H1 (cell line): Measurements from ENCODE around the gene KCNMA1. TPM values are rescaled to one million over a fixed set of nuclear protein-coding genes. Genes with fewer than 3 reads are reported as not detected.

Experiments
- CTCF ChIA-PET: fragments of 300-600 bp; sonication (Branson Sonifier 250); formaldehyde crosslinking; loops from one replicate; lab custom pipeline; 2021; ENCODE audit not compliant: partially characterized antibody; lab: Charles Lee
- POLR2A ChIA-PET: fragments of 300-600 bp; sonication (Branson Sonifier 250); formaldehyde crosslinking; loops from one replicate; lab custom pipeline; 2021; ENCODE audit warnings: inconsistent platforms; ENCODE audit not compliant: partially characterized antibody; lab: Charles Lee
- DNase-seq, 2 experiments: peaks; one replicate each; pipeline versions ENCODE4 v3.0.0 to v3.0.0-alpha.2; 2010 to 2022; ENCODE audit warnings: low spot score in 2 of 2, low read depth in 1 of 2, mixed read lengths in 1 of 2
- FAIRE-seq: peaks from 2 replicates; lab custom pipeline; 2011; peaks lifted over from hg19 to GRCh38; lab: Jason Lieb, UNC
- H2AFZ ChIP-seq: 2 replicates; pipeline ENCODE4 v1.8.1; 2012; ENCODE audit warnings: low read length, inconsistent platforms
- H2AK5ac ChIP-seq: 2 replicates; pipeline ENCODE4 v1.6.1; 2013; ENCODE audit warnings: low read depth, low read length
- H2BK120ac ChIP-seq: replicated peaks from 2 replicates; pipeline ENCODE3; 2013; ENCODE audit warnings: low read depth, low read length, inconsistent platforms
- H2BK12ac ChIP-seq: 2 replicates; pipeline ENCODE4 v1.6.1; 2013; ENCODE audit warnings: low read depth, low read length
- H2BK15ac ChIP-seq: 2 replicates; pipeline ENCODE4 v1.6.1; 2013; ENCODE audit warnings: low read length
- H2BK20ac ChIP-seq: 2 replicates; pipeline ENCODE4 v1.6.1; 2013; ENCODE audit warnings: low read length
- H2BK5ac ChIP-seq: 2 replicates; pipeline ENCODE4 v1.6.1; 2013; ENCODE audit warnings: low read depth, low read length
- H3K14ac ChIP-seq: 2 replicates; pipeline ENCODE4 v1.6.1; 2013; ENCODE audit warnings: inconsistent platforms; ENCODE audit not compliant: insufficient read length
- H3K18ac ChIP-seq: 2 replicates; pipeline ENCODE4 v1.6.1; 2013; ENCODE audit warnings: low read length; ENCODE audit errors: extremely low read depth
- H3K23ac ChIP-seq: 2 replicates; pipeline ENCODE4 v1.6.1; 2013; ENCODE audit warnings: inconsistent platforms; ENCODE audit not compliant: insufficient read length
- H3K23me2 ChIP-seq: 2 replicates; pipeline ENCODE4 v1.6.1; 2013; ENCODE audit warnings: low read depth, low read length
- H3K27ac ChIP-seq: 2 replicates; pipeline ENCODE4 v1.6.1; 2011; ENCODE audit warnings: low read depth, low read length, inconsistent platforms
- H3K27me3 ChIP-seq, 4 experiments: replicated peaks in 1 of 4; 1 replicate in 1 of 4; 2 replicates in 3 of 4; pipeline versions ENCODE4 v1.6.1 to v1.8.1; 2011 to 2013; ENCODE audit warnings: low read length in 3 of 4, mild to moderate bottlenecking in 3 of 4, inconsistent platforms in 2 of 4, mixed read lengths in 2 of 4, moderate library complexity in 1 of 4; ENCODE audit not compliant: control insufficient read depth in 3 of 4, insufficient read depth in 3 of 4; ENCODE audit errors: extremely low read depth in 1 of 4
- H3K36me3 ChIP-seq, 4 experiments: 2 replicates each; pipeline versions ENCODE4 v1.6.1 to v1.8.1; 2011 to 2013; ENCODE audit warnings: mild to moderate bottlenecking in 4 of 4, low read length in 3 of 4, moderate library complexity in 2 of 4, control low read depth in 1 of 4, inconsistent platforms in 1 of 4; ENCODE audit not compliant: insufficient read depth in 4 of 4, control insufficient read depth in 2 of 4
- H3K4ac ChIP-seq: replicated peaks from 2 replicates; pipeline ENCODE3; 2013; ENCODE audit warnings: low read length, low read depth, mixed read lengths, inconsistent platforms; ENCODE audit not compliant: insufficient read length
- H3K4me1 ChIP-seq, 4 experiments: replicated peaks in 1 of 4; 1 replicate in 1 of 4; 2 replicates in 3 of 4; pipeline versions ENCODE4 v1.6.1 to v1.8.1; 2011 to 2013; ENCODE audit warnings: low read length in 3 of 4, inconsistent platforms in 2 of 4, mixed read lengths in 1 of 4; ENCODE audit not compliant: insufficient read depth in 4 of 4, control insufficient read depth in 3 of 4
- H3K4me2 ChIP-seq, 2 experiments: 2 replicates each; pipeline versions ENCODE4 v1.6.1 to v1.8.1; 2011 to 2013; ENCODE audit warnings: low read depth in 2 of 2, low read length in 2 of 2, control low read depth in 1 of 2, inconsistent platforms in 1 of 2, mild to moderate bottlenecking in 1 of 2; ENCODE audit not compliant: insufficient read depth in 1 of 2
- H3K4me3 ChIP-seq, 4 experiments: fragments of 200-600, 300-600 bp in 1 of 4; sonication (generic), shearing (Covaris generic), sonication (Bioruptor Twin) in 1 of 4; 2 replicates each; pipeline versions ENCODE4 v1.5.1 to v1.8.1; 2011 to 2016; ENCODE audit warnings: low read length in 4 of 4, low read depth in 3 of 4, control low read depth in 2 of 4, inconsistent platforms in 2 of 4, mild to moderate bottlenecking in 2 of 4, mixed read lengths in 1 of 4, moderate library complexity in 1 of 4; ENCODE audit not compliant: insufficient read depth in 2 of 4; ENCODE audit errors: extremely low read depth in 1 of 4
- H3K56ac ChIP-seq: replicated peaks from 2 replicates; pipeline ENCODE3; 2013; ENCODE audit warnings: low read depth, mild to moderate bottlenecking, mixed read lengths, low read length, inconsistent platforms; ENCODE audit not compliant: insufficient read length
- H3K79me1 ChIP-seq: 2 replicates; pipeline ENCODE4 v1.6.1; 2013; ENCODE audit warnings: low read depth, low read length, control low read depth
- H3K79me2 ChIP-seq, 2 experiments: 2 replicates each; pipeline versions ENCODE4 v1.6.1 to v1.8.1; 2012 to 2013; ENCODE audit warnings: low read length in 2 of 2, mild to moderate bottlenecking in 2 of 2, inconsistent platforms in 1 of 2; ENCODE audit not compliant: insufficient read depth in 2 of 2, control insufficient read depth in 1 of 2
- H3K9ac ChIP-seq, 4 experiments: replicated peaks in 1 of 4; 1 replicate in 1 of 4; 2 replicates in 3 of 4; pipeline versions ENCODE4 v1.6.1 to v1.8.1; 2011 to 2013; ENCODE audit warnings: low read depth in 3 of 4, low read length in 3 of 4, control low read depth in 2 of 4, mild to moderate bottlenecking in 2 of 4, moderate library complexity in 2 of 4, inconsistent platforms in 1 of 4; ENCODE audit errors: extremely low read depth in 1 of 4
- H3K9me3 ChIP-seq, 2 experiments: 2 replicates each; pipeline versions ENCODE4 v1.6.1 to v1.8.1; 2012 to 2013; ENCODE audit warnings: mild to moderate bottlenecking in 2 of 2, moderate library complexity in 2 of 2, control low read depth in 1 of 2, inconsistent platforms in 1 of 2, low read depth in 1 of 2, low read length in 1 of 2, mixed read lengths in 1 of 2; ENCODE audit not compliant: insufficient read depth in 2 of 2
- H4K20me1 ChIP-seq, 2 experiments: replicated peaks in 1 of 2; 2 replicates each; pipeline versions ENCODE3 to v1.8.1; 2011 to 2013; ENCODE audit warnings: inconsistent platforms in 2 of 2, low read length in 2 of 2, mild to moderate bottlenecking in 1 of 2; ENCODE audit not compliant: insufficient read depth in 2 of 2, control insufficient read depth in 1 of 2
- H4K5ac ChIP-seq: 2 replicates; pipeline ENCODE4 v1.6.1; 2013; ENCODE audit warnings: low read length, low read depth, mixed read lengths, inconsistent platforms; ENCODE audit not compliant: insufficient read length
- H4K8ac ChIP-seq: 2 replicates; pipeline ENCODE4 v1.8.0; 2013; ENCODE audit warnings: mild to moderate bottlenecking, moderate library complexity, low read length, inconsistent platforms; ENCODE audit not compliant: insufficient read depth; ENCODE audit errors: extremely low read depth
- H4K91ac ChIP-seq: replicated peaks from 2 replicates; pipeline ENCODE3; 2013; ENCODE audit warnings: low read length, mixed read lengths, inconsistent platforms; ENCODE audit not compliant: insufficient read length
- ASH2L ChIP-seq: fragments of 200-600, 300-600 bp; sonication (generic); IDR thresholded peaks from one replicate; pipeline ENCODE4 v1.7.1; 2017; ENCODE audit warnings: low read length
- CHD2 ChIP-seq: IDR thresholded peaks from 2 replicates; pipeline ENCODE4 v1.6.1; 2012; ENCODE audit warnings: low read length, improper control_type of control experiment
- CREB1 ChIP-seq: IDR thresholded peaks from 2 replicates; pipeline ENCODE4 v1.6.1; 2012; ENCODE audit warnings: inconsistent platforms
- FOSL1 ChIP-seq: IDR thresholded peaks from 2 replicates; pipeline ENCODE4 v1.6.1; 2011; ENCODE audit warnings: mild to moderate bottlenecking, low read depth, low read length, moderate library complexity; ENCODE audit not compliant: insufficient read depth
- JUN ChIP-seq: IDR thresholded peaks from 2 replicates; pipeline ENCODE4 v1.6.1; 2011; ENCODE audit warnings: low read depth, mild to moderate bottlenecking, improper control_type of control experiment, low read length
- KDM5A ChIP-seq: fragments of 200-600 bp; IDR thresholded peaks from 2 replicates; pipeline ENCODE4 v1.7.1; 2012; ENCODE audit warnings: mild to moderate bottlenecking, low read length, inconsistent platforms, mixed read lengths
- MAFK ChIP-seq: IDR thresholded peaks from 2 replicates; pipeline ENCODE4 v1.6.1; 2012; ENCODE audit warnings: low read depth, mild to moderate bottlenecking, improper control_type of control experiment, low read length
- POLR2A ChIP-seq, 2 experiments: IDR thresholded peaks; 1 replicate in 1 of 2; 2 replicates in 1 of 2; pipeline ENCODE4 v1.6.1; 2011; ENCODE audit warnings: low read depth in 2 of 2, low read length in 2 of 2, mild to moderate bottlenecking in 2 of 2; ENCODE audit errors: control extremely low read depth in 1 of 2
- RFX5 ChIP-seq: IDR thresholded peaks from 2 replicates; pipeline ENCODE4 v1.6.1; 2011; ENCODE audit warnings: low read depth, low read length, improper control_type of control experiment, borderline replicate concordance
- SRF ChIP-seq: IDR thresholded peaks from 2 replicates; pipeline ENCODE4 v1.6.1; 2011; ENCODE audit warnings: mild to moderate bottlenecking, low read depth, low read length, moderate library complexity
- SUZ12 ChIP-seq: fragments of 200-600 bp; sonication (generic); IDR thresholded peaks from 2 replicates; pipeline ENCODE4 v1.6.1; 2012; ENCODE audit warnings: mild to moderate bottlenecking, inconsistent platforms, low read length, moderate library complexity, mixed read lengths
- TAF1 ChIP-seq: IDR thresholded peaks from 2 replicates; pipeline ENCODE4 v1.6.1; 2011; ENCODE audit warnings: mild to moderate bottlenecking, low read depth, low read length
- TAF7 ChIP-seq: optimal IDR thresholded peaks from 2 replicates; pipeline ENCODE3; 2011; ENCODE audit warnings: low read depth, mild to moderate bottlenecking, inconsistent platforms, low read length, moderate library complexity, borderline replicate concordance
- YY1 ChIP-seq: IDR thresholded peaks from 2 replicates; pipeline ENCODE4 v1.6.1; 2011; ENCODE audit warnings: low read depth, mild to moderate bottlenecking, low read length
- WGBS, 2 experiments: shearing (Covaris generic) in 1 of 2; methylation state at CpG; one replicate each; pipeline versions ENCODE4 v1.1.6 to v1.1.7; 2013 to 2015; ENCODE audit warnings: low lambda C conversion rate in 2 of 2, mixed read lengths in 2 of 2, inconsistent platforms in 1 of 2, low coverage in 1 of 2, missing lambda C conversion rate in 1 of 2; ENCODE audit not compliant: insufficient replicate concordance in 2 of 2, insufficient coverage in 1 of 2, insufficient read length in 1 of 2; ENCODE audit errors: extremely low coverage in 1 of 2, missing lambda C conversion rate in 1 of 2; 5-methylcytosine and 5-hydroxymethylcytosine counted together
- polyA plus RNA-seq, 7 experiments: library from polyadenylated mRNA; depleted of rRNA in 3 of 7; stranded (reverse) in 5 of 7; unstranded in 2 of 7; fragments of >200 nt in 5 of 7; fragments of 200-250 nt in 2 of 7; gene quantifications; 1 replicate in 5 of 7; 2 replicates in 1 of 7; 4 replicates in 1 of 7; pipeline versions ENCODE4 v1.2.1 to v1.2.3, GENCODE V29; 2011 to 2013; ENCODE audit warnings: missing spikeins in 2 of 7, mixed read lengths in 2 of 7
- total RNA-seq: library from RNA; stranded (reverse); fragmentation: NEBNext Ultra II Directional; extraction: Animal tissue kit (Norgen Biotek cat#: 25700); gene quantifications from 2 replicates; pipeline ENCODE4 v1.2.1, GENCODE V29; 2021

KCNMA1 gene
- total and polyA plus RNA-seq, 2 of the 8 experiments (the other 6 are each of a cell fraction or from before 2014, with no cell fraction given) = 10.2 to 11.1 TPM

- Histone ChIP-seq H3K23me2 (no peaks in the 10 kb centered on the region), H2AK5ac (no peak overlapping the region), H2BK15ac (no peak overlapping the region), H3K79me1 (no peaks in the 10 kb centered on the region), H3K9ac (no peak overlapping the region), H4K91ac (no peak overlapping the region), H3K4me1 (peaks cover 2 to 25% (median 9%) of the 10 kb centered on the region in 4 experiments; a peak in 6 of 7 replicates), H4K8ac (no peak overlapping the region), H3K23ac (no peak overlapping the region), H3K27me3 (no peaks in the 10 kb centered on the region; a peak in 1 of 7 replicates), H2BK12ac (no peak overlapping the region), H4K20me1 (peaks cover 0 to 2% of the 10 kb centered on the region in 2 experiments), H3K18ac (no peak overlapping the region), H4K5ac (no peak overlapping the region), H3K27ac (no peak overlapping the region), H3K79me2 (no peaks in the 10 kb centered on the region), H3K9me3 (no peaks in the 10 kb centered on the region), H3K56ac (no peak overlapping the region), H2BK120ac (no peak overlapping the region), H3K4me3 (no peak overlapping the region), H2BK5ac (no peak overlapping the region), H3K4ac (no peak overlapping the region), H3K14ac (no peak overlapping the region), H2AFZ (no peak overlapping the region), H2BK20ac (no peak overlapping the region), H3K4me2 (no peak overlapping the region), H3K36me3 (no peaks in the 10 kb centered on the region)
- 83% methylated on average over 10 of the region's 10 CpGs; no CpG with 5 or more reads in 1 of the 2 experiments for WGBS, 2 experiments
- ChIA-PET POLR2A (no interaction called here), CTCF (interaction anchor here (0.6 to 1.8 kb wide), 8 partner anchors 9 to 422 kb away, joined by 3 to 7 read pairs (median 3); no protein-coding TSS in a partner anchor)
- DNase-seq (no peak), FAIRE-seq (no peak)
- TF ChIP-seq RFX5 = no peak
- no peak for TF ChIP-seq TAF7
- no peak for TF ChIP-seq JUN
- no peak for TF ChIP-seq MAFK
- TF ChIP-seq TAF1 = no peak
- no peak for TF ChIP-seq FOSL1
- TF ChIP-seq CHD2 = no peak
- no peak for TF ChIP-seq SUZ12
- no peak for TF ChIP-seq SRF
- no peak for TF ChIP-seq CREB1
- no peak for TF ChIP-seq ASH2L
- no peak for TF ChIP-seq YY1
- TF ChIP-seq KDM5A = no peak
- TF ChIP-seq POLR2A (IDR thresholded peaks at IDR 0.05; ENCODE audit: control extremely low read depth in 1 of 2, low read depth in 2 of 2, low read length in 2 of 2) = no peak
Measured at GRCh38 chr10:77291596-77292505, 345.8 kb downstream of the KCNMA1 start.
